Measurements from ENCODE around the gene STAP2.

DNA sequence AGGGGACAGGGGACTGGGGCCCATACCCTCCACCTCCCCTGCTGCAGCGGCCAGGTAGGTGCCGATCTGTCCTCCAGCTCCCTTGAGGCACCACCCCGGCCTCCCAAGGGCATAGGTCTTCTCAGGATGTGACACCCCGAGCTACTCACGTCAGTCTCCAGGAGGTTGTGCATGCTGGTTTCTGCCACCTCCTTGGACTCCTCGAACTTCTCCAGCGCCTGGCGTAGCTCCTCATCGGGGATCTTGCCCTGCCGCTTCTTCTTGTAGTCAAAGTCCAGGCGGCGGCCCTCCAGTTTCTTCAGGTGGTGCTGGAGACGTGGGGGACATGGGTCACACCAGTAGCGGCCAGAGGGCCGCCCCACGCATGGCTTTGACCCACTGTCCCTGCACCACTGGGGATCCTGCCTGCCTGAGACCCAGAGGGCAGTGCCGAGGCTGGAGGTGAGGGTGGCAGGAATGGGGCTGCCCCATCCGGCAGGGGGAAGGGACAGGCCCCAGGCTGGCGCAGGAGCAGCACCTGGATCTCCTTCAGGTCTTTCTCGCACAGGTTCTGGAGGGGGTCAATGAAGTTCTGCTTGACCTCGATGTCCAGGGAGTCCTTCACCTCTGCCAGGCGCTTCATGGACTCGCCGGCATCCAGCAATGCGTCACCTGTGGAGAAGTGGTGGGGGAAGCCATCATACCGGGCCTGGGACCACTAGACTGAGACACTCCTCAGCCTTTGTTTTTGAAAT, 25.1 kb upstream of the STAP2 start:
- TF ChIP-seq, protein P1, sequence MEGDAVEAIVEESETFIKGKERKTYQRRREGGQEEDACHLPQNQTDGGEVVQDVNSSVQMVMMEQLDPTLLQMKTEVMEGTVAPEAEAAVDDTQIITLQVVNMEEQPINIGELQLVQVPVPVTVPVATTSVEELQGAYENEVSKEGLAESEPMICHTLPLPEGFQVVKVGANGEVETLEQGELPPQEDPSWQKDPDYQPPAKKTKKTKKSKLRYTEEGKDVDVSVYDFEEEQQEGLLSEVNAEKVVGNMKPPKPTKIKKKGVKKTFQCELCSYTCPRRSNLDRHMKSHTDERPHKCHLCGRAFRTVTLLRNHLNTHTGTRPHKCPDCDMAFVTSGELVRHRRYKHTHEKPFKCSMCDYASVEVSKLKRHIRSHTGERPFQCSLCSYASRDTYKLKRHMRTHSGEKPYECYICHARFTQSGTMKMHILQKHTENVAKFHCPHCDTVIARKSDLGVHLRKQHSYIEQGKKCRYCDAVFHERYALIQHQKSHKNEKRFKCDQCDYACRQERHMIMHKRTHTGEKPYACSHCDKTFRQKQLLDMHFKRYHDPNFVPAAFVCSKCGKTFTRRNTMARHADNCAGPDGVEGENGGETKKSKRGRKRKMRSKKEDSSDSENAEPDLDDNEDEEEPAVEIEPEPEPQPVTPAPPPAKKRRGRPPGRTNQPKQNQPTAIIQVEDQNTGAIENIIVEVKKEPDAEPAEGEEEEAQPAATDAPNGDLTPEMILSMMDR (conservative IDR thresholded peaks at IDR 0.05 in 1 of 2, IDR thresholded peaks at IDR 0.05 in 1 of 2; ENCODE audit: extremely low read depth in 1 of 2, insufficient read depth in 1 of 2, low read depth in 1 of 2, low read length in 2 of 2): no peak
- no peak for TF ChIP-seq EZH2 (IDR thresholded peaks at IDR 0.05; ENCODE audit: borderline replicate concordance, low read length)
